ENCODE data around the gene UMOD.

- no peak for TF ChIP-seq CTCF (IDR thresholded peaks at IDR 0.05)
- TF ChIP-seq POLR2A (IDR thresholded peaks at IDR 0.05), result no peak
Observed at GRCh38 chr16:20318437-20318836, 34.1 kb downstream of the UMOD start.

Measured in uterus (tissue), 2 donors.